Measurements from ENCODE around the gene WNT6. TPM values are rescaled to one million over a fixed set of nuclear protein-coding genes. Genes with fewer than 3 reads are reported as not detected.

WNT6 gene
- total and polyA plus RNA-seq, 12 donors = 0.06 to 2.2 (median 0.67) TPM; not detected in 2

GRCh38 chr2:218887079-218887478 is 27.5 kb downstream of the WNT6 start:
- peaks cover 12% of the 10 kb centered on the region for H3K27me3 ChIP-seq
- TF ChIP-seq POLR2A (IDR thresholded peaks at IDR 0.05) = no peak
- no peak for TF ChIP-seq CTCF (IDR thresholded peaks at IDR 0.05)
- H3K36me3 ChIP-seq (replicated peaks in 1 of 2) = no peaks in the 10 kb centered on the region
- no peak overlapping the region for H3K4me3 ChIP-seq
- H3K9me3 ChIP-seq (replicated peaks in 1 of 3) = no peaks in the 10 kb centered on the region
- no peak for DNase-seq
- H3K27ac ChIP-seq = no peak overlapping the region
- peaks cover 5 to 6% of the 10 kb centered on the region in 2 donors for H3K4me1 ChIP-seq (replicated peaks in 1 of 2)
- 68 to 85% (median 81%) methylated on average over 3 of the region's 3 CpGs for WGBS, 4 donors
- intact Hi-C loops (cut with DNase I) = no loop called here

GRCh38 chr2:218888341-218888740 is 28.7 kb downstream of the WNT6 start:
- 83 to 97% (median 93%) methylated on average over 4 to 5 of the region's 5 CpGs for WGBS, 4 donors
- TF ChIP-seq POLR2A (IDR thresholded peaks at IDR 0.05) (no peak), CTCF (IDR thresholded peaks at IDR 0.05) (no peak)
- H3K36me3 ChIP-seq (replicated peaks in 1 of 2) = no peaks in the 10 kb centered on the region
- peaks cover 11 to 14% of the 10 kb centered on the region in 2 donors for H3K4me1 ChIP-seq (replicated peaks in 1 of 2)
- no peak overlapping the region for H3K27ac ChIP-seq
- intact Hi-C loops (cut with DNase I) = no loop called here
- H3K27me3 ChIP-seq = no peaks in the 10 kb centered on the region
- DNase-seq = peak in 1 of 7 donors; percentile 2
- no peaks in the 10 kb centered on the region for H3K9me3 ChIP-seq (replicated peaks in 1 of 3)
- no peak overlapping the region for H3K4me3 ChIP-seq

GRCh38 chr2:218889937-218890336 is 30.3 kb downstream of the WNT6 start:
- Histone ChIP-seq H3K4me1 (replicated peaks in 1 of 2) (peaks cover 6 to 8% of the 10 kb centered on the region in 2 donors), H3K27me3 (peaks cover 8% of the 10 kb centered on the region), H3K27ac (no peak overlapping the region), H3K4me3 (no peak overlapping the region), H3K9me3 (replicated peaks in 1 of 3) (no peaks in the 10 kb centered on the region), H3K36me3 (replicated peaks in 1 of 2) (no peaks in the 10 kb centered on the region)
- WGBS, 4 donors = 85 to 96% (median 91%) methylated on average over 5 to 23 of the region's 23 CpGs
- intact Hi-C loops (cut with DNase I) = no loop called here
- TF ChIP-seq CTCF (IDR thresholded peaks at IDR 0.05) = no peak
- TF ChIP-seq POLR2A (IDR thresholded peaks at IDR 0.05) = no peak
- DNase-seq = no peak

- peaks cover 13% of the 10 kb centered on the region for H3K27me3 ChIP-seq
- H3K27ac ChIP-seq = no peak overlapping the region
- H3K4me1 ChIP-seq (replicated peaks in 1 of 2) = peaks cover 6 to 8% of the 10 kb centered on the region in 2 donors
- no peak overlapping the region for H3K4me3 ChIP-seq
- no peaks in the 10 kb centered on the region for H3K9me3 ChIP-seq (replicated peaks in 1 of 3)
- no peaks in the 10 kb centered on the region for H3K36me3 ChIP-seq (replicated peaks in 1 of 2)
- TF ChIP-seq POLR2A (IDR thresholded peaks at IDR 0.05) = no peak
- TF ChIP-seq CTCF (IDR thresholded peaks at IDR 0.05) = no peak
- DNase-seq = no peak
- intact Hi-C loops (cut with DNase I) = no loop called here
- 80 to 82% (median 80%) methylated on average over 2 to 3 of the region's 3 CpGs for WGBS, 4 donors
These were observed 30.8 kb downstream of the WNT6 start for GRCh38 chr2:218890369-218890768.
